ENCODE results near the gene VTN. TPM values are rescaled to one million over a fixed set of nuclear protein-coding genes. Genes with fewer than 3 reads are reported as not detected.

VTN gene
- total RNA-seq, 1 donor from 2014 or later = 128 TPM

DNA sequence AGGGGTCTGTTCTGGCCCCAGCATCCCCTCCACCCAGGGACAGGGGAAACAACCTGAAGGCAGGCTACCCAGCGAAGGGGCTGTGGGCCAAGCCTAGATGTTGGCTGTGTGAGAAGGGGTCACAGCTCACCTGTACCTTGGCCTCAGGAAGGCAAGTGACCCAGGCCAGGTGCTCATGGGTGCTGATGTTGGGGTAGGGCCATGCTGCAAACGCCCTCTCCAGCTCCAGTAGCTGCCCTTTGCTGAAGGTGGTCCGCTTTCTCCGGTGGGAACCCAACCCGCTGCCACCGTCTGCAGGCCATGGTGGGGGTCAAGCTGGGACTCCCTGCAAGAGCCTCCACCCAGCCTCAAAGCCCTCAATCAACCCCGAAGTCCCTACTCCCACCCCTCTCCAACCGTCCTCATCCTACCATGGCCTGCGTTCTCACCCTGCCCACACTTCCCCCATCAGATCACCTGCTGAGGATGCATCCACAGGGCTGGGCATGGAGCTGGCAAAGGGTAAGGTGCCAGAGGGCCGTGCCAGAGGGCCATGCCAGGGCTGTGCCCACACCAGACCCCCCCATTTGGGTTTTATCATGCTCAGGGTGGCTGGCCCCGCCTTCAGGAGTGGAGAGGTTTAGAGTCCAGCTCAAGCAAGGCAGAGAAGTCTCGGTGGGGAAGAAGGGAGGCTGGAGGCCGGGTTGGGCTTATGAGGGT lies 5.3 kb downstream of the VTN start, which contains the start of gene SEBOX:
Gene SEBOX, minus strand, starts transcription at position 535 of the 699 bp plus-strand sequence. Its CDS starts 48 bp downstream, at position 487.
- H3K36me3 Mint-ChIP-seq (ENCODE audit: insufficient read depth) = peaks cover 8% of the 10 kb centered on the region
- no peak within 1 kb of the TSS for H3K27ac Mint-ChIP-seq
- no peaks in the 10 kb centered on the region for H3K9me3 Mint-ChIP-seq (ENCODE audit: low read depth)
- no peak for DNase-seq (ENCODE audit: low spot score, unreplicated experiment)
- TF ChIP-seq, protein P1, sequence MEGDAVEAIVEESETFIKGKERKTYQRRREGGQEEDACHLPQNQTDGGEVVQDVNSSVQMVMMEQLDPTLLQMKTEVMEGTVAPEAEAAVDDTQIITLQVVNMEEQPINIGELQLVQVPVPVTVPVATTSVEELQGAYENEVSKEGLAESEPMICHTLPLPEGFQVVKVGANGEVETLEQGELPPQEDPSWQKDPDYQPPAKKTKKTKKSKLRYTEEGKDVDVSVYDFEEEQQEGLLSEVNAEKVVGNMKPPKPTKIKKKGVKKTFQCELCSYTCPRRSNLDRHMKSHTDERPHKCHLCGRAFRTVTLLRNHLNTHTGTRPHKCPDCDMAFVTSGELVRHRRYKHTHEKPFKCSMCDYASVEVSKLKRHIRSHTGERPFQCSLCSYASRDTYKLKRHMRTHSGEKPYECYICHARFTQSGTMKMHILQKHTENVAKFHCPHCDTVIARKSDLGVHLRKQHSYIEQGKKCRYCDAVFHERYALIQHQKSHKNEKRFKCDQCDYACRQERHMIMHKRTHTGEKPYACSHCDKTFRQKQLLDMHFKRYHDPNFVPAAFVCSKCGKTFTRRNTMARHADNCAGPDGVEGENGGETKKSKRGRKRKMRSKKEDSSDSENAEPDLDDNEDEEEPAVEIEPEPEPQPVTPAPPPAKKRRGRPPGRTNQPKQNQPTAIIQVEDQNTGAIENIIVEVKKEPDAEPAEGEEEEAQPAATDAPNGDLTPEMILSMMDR (IDR thresholded peaks at IDR 0.05; ENCODE audit: unreplicated experiment) = no peak
- H3K27me3 Mint-ChIP-seq = no peaks in the 10 kb centered on the region
- H3K4me1 Mint-ChIP-seq (ENCODE audit: low read depth) = peaks cover 21% of the 10 kb centered on the region
- no peak within 1 kb of the TSS for H3K4me3 Mint-ChIP-seq (ENCODE audit: low read depth)

DNA sequence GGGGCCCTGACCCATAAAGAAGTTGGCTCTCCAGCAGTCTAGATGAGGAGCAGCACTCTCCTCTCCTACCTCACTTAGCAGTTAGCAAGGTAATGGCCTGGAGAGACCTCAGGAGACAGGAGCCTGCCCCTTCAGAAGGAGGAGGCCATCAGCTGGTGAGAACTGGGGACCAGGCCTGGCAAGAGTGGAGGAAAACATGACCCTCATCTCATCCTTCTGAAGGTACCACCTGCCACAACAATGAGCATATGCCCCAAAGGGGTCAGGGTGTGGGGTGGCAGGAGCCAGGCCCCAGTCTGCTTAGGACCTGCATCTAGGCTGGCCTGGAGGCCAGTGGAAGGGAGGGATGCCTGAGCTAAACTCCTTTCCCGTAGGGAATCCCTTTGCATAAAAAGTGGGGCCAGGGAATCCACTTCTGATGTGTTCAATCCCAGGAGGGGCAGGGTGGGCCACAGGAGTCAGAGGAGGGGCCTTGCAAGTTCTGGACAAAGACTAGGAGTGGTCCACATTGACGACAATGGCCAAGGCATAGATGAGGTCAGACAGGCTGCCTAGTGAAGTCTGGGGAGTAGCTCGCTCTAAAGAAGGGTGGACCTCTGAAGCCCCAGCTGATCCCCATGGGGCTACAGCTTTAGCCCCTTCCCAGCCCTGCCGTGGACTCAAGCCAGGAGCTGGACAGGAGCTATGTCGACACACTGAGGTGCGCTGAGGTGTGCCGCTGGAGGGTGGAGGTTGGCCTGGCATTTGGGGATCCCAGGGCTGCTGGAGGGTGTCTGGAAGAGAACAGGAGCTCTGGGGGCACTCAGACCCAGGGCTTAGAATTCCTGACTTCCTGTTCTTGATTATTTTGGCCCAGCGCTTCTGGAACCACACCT lies 6.1 kb downstream of the VTN start:
- TF ChIP-seq, protein P1 (IDR thresholded peaks at IDR 0.05; ENCODE audit: unreplicated experiment) = no peak
- Mint-ChIP-seq H3K4me3 (ENCODE audit: low read depth) (no peak overlapping the region), H3K9me3 (ENCODE audit: low read depth) (no peaks in the 10 kb centered on the region), H3K27ac (no peak overlapping the region), H3K4me1 (ENCODE audit: low read depth) (peaks cover 14% of the 10 kb centered on the region), H3K36me3 (ENCODE audit: insufficient read depth) (peaks cover 10% of the 10 kb centered on the region), H3K27me3 (no peaks in the 10 kb centered on the region)
- no peak for DNase-seq (ENCODE audit: low spot score, unreplicated experiment)

DNA sequence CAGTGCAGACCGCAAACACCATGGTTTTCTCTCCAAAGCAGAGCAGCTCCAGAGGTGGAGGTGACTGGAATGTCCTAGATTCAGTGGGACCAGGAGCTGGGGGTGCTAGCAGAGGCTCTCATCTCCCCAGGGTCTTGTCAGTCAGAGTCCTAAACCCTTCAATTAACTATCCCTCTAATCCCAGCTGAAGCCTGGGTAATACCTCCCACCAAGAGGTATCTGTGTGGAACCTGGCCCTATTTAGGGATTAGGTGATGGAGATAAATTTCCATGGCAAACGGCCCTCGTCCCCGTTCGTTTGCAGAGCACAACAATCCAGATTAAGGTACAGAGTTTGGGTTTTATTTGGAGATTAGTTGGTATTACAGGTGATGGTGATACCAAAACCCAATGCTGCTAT lies 6.9 kb downstream of the VTN start:
- Mint-ChIP-seq H3K27me3 (no peaks in the 10 kb centered on the region), H3K36me3 (ENCODE audit: insufficient read depth) (peaks cover 10% of the 10 kb centered on the region), H3K9me3 (ENCODE audit: low read depth) (no peaks in the 10 kb centered on the region), H3K4me3 (ENCODE audit: low read depth) (no peak overlapping the region), H3K4me1 (ENCODE audit: low read depth) (peaks cover 8% of the 10 kb centered on the region), H3K27ac (no peak overlapping the region)
- DNase-seq (ENCODE audit: low spot score, unreplicated experiment) = no peak
- TF ChIP-seq, protein P1 (IDR thresholded peaks at IDR 0.05; ENCODE audit: unreplicated experiment) = no peak

DNA sequence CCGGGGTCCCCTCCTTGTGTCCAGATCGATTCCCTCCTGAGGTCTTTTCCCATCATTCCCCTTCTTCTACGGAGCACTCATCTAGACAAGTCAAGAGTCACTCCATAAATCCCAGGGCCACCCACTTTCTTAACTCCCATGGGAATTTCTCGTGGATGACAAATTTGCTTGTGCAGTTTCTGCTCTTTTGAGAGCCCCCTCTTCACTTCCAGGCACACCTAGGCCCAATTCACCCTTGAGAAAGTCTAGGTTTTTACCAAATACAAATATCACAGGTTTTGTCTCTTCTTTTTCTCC lies 12.3 kb downstream of the VTN start:
- Mint-ChIP-seq H3K9me3 (ENCODE audit: low read depth) (no peaks in the 10 kb centered on the region), H3K27ac (peak overlapping the region; percentile 95), H3K4me1 (ENCODE audit: low read depth) (peaks cover 18% of the 10 kb centered on the region), H3K4me3 (ENCODE audit: low read depth) (peak overlapping the region; percentile 87), H3K36me3 (ENCODE audit: insufficient read depth) (peaks cover 17% of the 10 kb centered on the region), H3K27me3 (no peaks in the 10 kb centered on the region)
- TF ChIP-seq, protein P1 (IDR thresholded peaks at IDR 0.05; ENCODE audit: unreplicated experiment) = no peak
- DNase-seq (ENCODE audit: low spot score, unreplicated experiment) = no peak

- peak within 1 kb of the TSS; percentile 87 for H3K4me3 Mint-ChIP-seq (ENCODE audit: low read depth)
- peaks cover 17% of the 10 kb centered on the region for H3K36me3 Mint-ChIP-seq (ENCODE audit: insufficient read depth)
- peak within 1 kb of the TSS; percentile 95 for H3K27ac Mint-ChIP-seq
- H3K27me3 Mint-ChIP-seq = no peaks in the 10 kb centered on the region
- TF ChIP-seq, protein P1 (IDR thresholded peaks at IDR 0.05; ENCODE audit: unreplicated experiment) = peak; percentile 15
- no peaks in the 10 kb centered on the region for H3K9me3 Mint-ChIP-seq (ENCODE audit: low read depth)
- DNase-seq (ENCODE audit: low spot score, unreplicated experiment) = peak; percentile 88
- H3K4me1 Mint-ChIP-seq (ENCODE audit: low read depth) = peaks cover 18% of the 10 kb centered on the region
Observed at GRCh38 chr17:28357061-28357900, 12.8 kb downstream of the VTN start, which contains the start of gene POLDIP2. Gene POLDIP2, minus strand, starts transcription at chr17:28357527. Its CDS starts 79 bp downstream, at chr17:28357448.
